GM12865 (cell line): Measurements from ENCODE around the gene HHIP.

Experiments
- DNase-seq: peaks from one replicate; pipeline ENCODE4 v3.0.0; 2010; ENCODE audit warnings: low read depth
- H3K4me3 ChIP-seq: 2 replicates; pipeline ENCODE4 v1.5.1; 2011; ENCODE audit warnings: mild to moderate bottlenecking, low read depth, low read length, control low read depth
- TF ChIP-seq, protein P1 (sequence below): IDR thresholded peaks from 2 replicates; pipeline ENCODE4 v1.5.1; 2011; ENCODE audit warnings: low read length, control low read depth, low read depth, inconsistent platforms; ENCODE audit not compliant: insufficient read depth; ENCODE audit errors: missing control alignments

Gene HHIP

GRCh38 chr4:144627663-144628076 is 18.3 kb upstream of the HHIP start:
- no peak overlapping the region for H3K4me3 ChIP-seq
- TF ChIP-seq, protein P1, sequence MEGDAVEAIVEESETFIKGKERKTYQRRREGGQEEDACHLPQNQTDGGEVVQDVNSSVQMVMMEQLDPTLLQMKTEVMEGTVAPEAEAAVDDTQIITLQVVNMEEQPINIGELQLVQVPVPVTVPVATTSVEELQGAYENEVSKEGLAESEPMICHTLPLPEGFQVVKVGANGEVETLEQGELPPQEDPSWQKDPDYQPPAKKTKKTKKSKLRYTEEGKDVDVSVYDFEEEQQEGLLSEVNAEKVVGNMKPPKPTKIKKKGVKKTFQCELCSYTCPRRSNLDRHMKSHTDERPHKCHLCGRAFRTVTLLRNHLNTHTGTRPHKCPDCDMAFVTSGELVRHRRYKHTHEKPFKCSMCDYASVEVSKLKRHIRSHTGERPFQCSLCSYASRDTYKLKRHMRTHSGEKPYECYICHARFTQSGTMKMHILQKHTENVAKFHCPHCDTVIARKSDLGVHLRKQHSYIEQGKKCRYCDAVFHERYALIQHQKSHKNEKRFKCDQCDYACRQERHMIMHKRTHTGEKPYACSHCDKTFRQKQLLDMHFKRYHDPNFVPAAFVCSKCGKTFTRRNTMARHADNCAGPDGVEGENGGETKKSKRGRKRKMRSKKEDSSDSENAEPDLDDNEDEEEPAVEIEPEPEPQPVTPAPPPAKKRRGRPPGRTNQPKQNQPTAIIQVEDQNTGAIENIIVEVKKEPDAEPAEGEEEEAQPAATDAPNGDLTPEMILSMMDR, result no peak
- no peak for DNase-seq

- no peak for DNase-seq
- TF ChIP-seq, protein P1, result no peak
These were observed 12.7 kb upstream of the HHIP start for GRCh38 chr4:144633215-144633614.

DNA sequence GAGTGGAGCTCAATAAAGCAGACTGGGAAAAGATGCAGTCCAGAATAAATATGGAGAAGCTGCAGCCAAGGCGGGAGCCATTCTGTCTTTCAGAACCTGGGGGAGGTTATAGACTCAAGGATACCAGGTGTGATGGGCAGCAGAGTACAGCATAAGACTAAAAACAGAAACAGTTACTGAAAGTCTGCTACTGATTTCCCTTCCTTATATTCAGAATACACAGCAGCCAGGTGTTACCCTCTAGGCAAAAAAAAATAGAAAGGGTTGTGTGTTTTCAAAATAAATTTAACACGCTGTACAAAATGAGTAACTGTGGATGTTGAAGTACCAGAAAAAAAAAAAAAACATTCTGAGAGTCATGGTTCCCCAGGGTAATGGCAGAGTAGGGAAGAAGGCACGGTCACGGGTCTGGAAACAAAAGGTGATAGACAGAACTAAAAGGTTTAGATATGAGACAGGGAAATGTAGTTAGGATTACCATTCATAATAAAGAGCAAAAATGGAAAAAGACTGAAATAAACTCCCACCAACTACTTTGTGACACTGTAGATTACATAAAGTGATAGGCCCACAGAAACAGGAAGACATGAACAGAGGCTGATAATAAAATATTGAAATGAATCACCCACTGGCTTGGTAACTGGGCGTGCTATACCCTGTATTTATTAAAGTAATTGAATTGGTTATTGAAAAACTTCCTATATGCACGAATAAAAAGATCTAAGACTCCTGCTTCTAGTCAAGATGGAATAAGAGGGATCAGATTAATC is 10.8 kb upstream of the HHIP start:
- TF ChIP-seq, protein P1, result no peak
- H3K4me3 ChIP-seq, result no peak overlapping the region
- DNase-seq, result peak; percentile 69

More at GRCh38 chr4:144633215-144633614, 12.7 kb upstream of the HHIP start:
- no peak overlapping the region for H3K4me3 ChIP-seq

DNA sequence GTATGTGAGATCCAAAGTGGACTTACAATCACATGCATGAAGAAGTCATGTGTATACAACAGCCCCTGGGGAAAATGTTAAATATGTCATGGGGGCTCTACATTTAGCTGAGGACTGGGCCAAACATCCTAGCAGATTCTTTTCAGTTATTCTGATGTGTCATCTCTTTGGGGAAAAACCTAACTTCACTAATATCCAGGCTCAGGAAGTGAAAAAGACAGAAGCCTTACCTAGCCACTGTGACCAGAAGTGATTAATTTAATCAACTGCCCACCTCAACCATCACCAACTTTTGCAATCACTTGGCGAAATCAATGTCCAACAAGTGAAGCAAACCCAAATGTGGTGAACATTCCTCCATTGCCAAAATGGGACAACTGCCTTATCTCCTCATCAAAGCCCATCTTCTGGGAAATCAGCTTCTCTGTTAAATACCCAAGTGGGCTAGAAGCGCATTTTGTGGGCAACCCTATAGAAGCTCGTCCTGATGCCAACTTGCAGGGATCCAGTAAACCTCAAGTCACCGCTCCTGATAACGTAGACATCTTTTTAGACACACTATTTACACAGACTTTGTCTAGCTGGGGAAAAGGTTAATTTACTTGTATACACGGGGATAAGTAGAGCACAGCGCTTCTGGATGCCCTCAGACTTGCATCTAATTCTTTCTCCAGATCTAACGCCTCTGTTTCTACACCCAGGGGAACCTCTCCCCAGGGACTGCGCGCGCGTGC is 1.4 kb upstream of the HHIP start:
- TF ChIP-seq, protein P1, result no peak
- DNase-seq, result no peak
- H3K4me3 ChIP-seq, result no peak overlapping the region

GRCh38 chr4:144645102-144645630 is 790 bp upstream of the HHIP start:
- TF ChIP-seq, protein P1, result no peak
- no peak overlapping the region for H3K4me3 ChIP-seq
- no peak for DNase-seq

GRCh38 chr4:144646523-144647094 is 653 bp downstream of the HHIP start:
- DNase-seq, result no peak
- TF ChIP-seq, protein P1, result no peak
- H3K4me3 ChIP-seq, result peak overlapping the region; percentile 6
